ENCODE results near the gene RAB11A.

DNA sequence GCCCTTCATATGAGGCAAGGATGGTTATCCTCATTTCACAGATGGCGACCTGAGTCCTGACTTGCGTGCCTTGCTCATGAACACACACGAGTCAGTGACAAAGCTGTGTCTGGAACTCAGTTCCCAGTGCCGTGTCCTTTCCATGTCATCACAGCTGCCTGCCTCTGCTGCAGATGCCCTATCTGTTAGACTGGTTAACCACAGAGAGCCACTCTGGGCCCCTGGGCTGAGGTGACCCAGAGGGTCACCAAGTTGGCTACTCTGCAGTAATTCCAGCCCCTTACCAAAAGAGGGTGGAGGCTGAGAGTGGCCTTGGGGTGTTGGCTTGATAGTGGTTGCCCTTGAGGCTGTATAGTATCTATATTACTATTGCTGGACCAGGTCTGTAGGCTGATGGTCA, 41.0 kb downstream of the RAB11A start:
- TF ChIP-seq, protein P1, sequence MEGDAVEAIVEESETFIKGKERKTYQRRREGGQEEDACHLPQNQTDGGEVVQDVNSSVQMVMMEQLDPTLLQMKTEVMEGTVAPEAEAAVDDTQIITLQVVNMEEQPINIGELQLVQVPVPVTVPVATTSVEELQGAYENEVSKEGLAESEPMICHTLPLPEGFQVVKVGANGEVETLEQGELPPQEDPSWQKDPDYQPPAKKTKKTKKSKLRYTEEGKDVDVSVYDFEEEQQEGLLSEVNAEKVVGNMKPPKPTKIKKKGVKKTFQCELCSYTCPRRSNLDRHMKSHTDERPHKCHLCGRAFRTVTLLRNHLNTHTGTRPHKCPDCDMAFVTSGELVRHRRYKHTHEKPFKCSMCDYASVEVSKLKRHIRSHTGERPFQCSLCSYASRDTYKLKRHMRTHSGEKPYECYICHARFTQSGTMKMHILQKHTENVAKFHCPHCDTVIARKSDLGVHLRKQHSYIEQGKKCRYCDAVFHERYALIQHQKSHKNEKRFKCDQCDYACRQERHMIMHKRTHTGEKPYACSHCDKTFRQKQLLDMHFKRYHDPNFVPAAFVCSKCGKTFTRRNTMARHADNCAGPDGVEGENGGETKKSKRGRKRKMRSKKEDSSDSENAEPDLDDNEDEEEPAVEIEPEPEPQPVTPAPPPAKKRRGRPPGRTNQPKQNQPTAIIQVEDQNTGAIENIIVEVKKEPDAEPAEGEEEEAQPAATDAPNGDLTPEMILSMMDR (IDR thresholded peaks at IDR 0.05; ENCODE audit: insufficient read depth, low read length), result no peak
- TF ChIP-seq POLR2AphosphoS5 (IDR thresholded peaks at IDR 0.05; ENCODE audit: low read depth), result no peak
- no peak for TF ChIP-seq GABPA (IDR thresholded peaks at IDR 0.05; ENCODE audit: low read depth)
- TF ChIP-seq REST (IDR thresholded peaks at IDR 0.05; ENCODE audit: insufficient replicate concordance, low read depth), result no peak
- no peak for TF ChIP-seq SPI1 (IDR thresholded peaks at IDR 0.05; ENCODE audit: borderline replicate concordance, low read depth)

All from HL-60 (cell line).